ENCODE measurements around the gene PRKAG2. TPM values are rescaled to one million over a fixed set of nuclear protein-coding genes. Genes with fewer than 3 reads are reported as not detected.

PRKAG2 gene
- total RNA-seq, 1 donor from 2014 or later, result 20.8 TPM

DNA sequence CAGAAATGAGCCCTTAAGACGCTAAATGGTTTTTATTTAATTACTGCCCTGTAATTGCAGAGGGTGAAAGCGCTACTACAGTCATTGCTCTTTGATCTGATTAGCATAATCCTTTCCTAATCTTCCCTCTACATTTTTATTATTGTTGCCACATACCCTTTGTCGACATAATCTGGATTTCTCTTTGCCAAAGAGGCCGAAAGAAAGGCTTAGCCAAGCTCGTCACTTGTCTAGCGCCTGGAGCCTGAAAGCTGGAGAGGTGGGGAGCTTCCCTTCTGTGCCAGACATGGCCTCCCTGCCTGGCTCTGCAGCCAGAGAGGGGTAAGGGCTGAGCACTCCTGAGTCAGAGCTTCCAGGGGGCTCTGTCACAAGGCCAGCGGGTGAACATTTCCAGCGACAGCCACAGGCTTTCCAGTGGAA, 145.9 kb downstream of the PRKAG2 start:
- TF ChIP-seq, protein P1, sequence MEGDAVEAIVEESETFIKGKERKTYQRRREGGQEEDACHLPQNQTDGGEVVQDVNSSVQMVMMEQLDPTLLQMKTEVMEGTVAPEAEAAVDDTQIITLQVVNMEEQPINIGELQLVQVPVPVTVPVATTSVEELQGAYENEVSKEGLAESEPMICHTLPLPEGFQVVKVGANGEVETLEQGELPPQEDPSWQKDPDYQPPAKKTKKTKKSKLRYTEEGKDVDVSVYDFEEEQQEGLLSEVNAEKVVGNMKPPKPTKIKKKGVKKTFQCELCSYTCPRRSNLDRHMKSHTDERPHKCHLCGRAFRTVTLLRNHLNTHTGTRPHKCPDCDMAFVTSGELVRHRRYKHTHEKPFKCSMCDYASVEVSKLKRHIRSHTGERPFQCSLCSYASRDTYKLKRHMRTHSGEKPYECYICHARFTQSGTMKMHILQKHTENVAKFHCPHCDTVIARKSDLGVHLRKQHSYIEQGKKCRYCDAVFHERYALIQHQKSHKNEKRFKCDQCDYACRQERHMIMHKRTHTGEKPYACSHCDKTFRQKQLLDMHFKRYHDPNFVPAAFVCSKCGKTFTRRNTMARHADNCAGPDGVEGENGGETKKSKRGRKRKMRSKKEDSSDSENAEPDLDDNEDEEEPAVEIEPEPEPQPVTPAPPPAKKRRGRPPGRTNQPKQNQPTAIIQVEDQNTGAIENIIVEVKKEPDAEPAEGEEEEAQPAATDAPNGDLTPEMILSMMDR (conservative IDR thresholded peaks at IDR 0.05; ENCODE audit: low read depth, low read length), result no peak
- H3K4me3 ChIP-seq (ENCODE audit: low read depth, low read length), result no peak overlapping the region
- DNase-seq (ENCODE audit: low read depth), result no peak

DNA sequence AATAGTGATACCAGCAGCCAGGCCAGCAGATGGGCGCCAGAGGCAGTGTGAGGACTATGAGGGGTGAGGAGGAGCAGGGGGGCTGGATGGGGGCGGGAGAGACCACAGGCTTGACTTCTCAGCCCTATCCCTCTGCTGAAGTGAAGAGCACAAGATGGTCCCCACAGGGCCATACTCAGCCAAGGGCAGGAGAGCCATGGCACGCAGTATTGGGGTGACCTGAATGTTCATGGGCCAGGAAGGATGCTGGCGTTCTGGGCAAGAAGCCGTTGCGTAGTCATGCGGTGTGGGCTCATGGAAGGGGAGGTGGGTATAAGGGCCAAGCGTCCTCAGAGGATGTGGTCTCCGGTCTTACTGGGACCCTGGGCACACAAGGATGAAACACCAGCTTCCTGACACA, 146.3 kb downstream of the PRKAG2 start:
- TF ChIP-seq, protein P1 (conservative IDR thresholded peaks at IDR 0.05; ENCODE audit: low read depth, low read length), result no peak
- no peak for DNase-seq (ENCODE audit: low read depth)
- no peak overlapping the region for H3K4me3 ChIP-seq (ENCODE audit: low read depth, low read length)

DNA sequence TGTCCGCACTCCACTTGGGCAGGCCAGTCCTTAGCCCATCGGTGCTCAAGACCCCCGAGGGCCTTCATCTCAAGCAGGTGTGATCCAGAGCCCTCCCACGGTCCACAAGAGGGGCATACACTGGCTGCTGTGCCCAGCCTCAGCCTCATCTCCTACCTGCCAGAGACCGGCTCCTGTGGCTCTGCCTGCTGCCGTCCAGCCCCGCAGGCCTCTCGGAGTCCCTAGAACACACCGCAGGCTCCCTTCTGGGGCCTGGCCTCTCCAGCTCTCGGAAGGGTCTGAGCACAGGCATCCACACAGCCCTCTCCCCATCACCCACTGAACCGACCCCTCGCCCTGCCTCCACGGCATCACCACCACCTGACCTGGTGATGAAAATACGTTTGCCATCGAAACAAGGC, 147.4 kb downstream of the PRKAG2 start:
- DNase-seq (ENCODE audit: low read depth), result no peak
- no peak overlapping the region for H3K4me3 ChIP-seq (ENCODE audit: low read depth, low read length)
- TF ChIP-seq, protein P1 (conservative IDR thresholded peaks at IDR 0.05; ENCODE audit: low read depth, low read length), result no peak

DNA sequence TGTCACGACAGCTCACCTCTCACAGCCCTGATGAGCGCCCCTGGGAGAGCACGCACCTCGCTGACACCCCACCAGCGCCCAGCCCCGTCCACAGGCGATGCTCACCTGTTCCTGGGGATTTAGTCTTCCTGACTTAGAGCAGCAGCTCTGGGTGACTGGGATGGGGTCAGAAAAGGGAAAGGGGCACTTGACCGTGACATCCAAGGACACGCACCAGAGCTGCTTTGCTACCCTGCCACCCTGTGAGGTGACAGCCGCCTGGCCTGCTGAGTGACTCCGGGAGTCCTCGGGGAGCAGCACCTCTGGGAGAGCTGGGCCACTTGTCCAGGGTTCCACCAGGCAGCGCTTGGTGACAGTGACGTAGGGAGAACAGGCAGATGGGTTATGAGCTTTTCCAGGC, 148.2 kb downstream of the PRKAG2 start:
- no peak overlapping the region for H3K4me3 ChIP-seq (ENCODE audit: low read depth, low read length)
- DNase-seq (ENCODE audit: low read depth), result no peak
- TF ChIP-seq, protein P1 (conservative IDR thresholded peaks at IDR 0.05; ENCODE audit: low read depth, low read length), result no peak

DNA sequence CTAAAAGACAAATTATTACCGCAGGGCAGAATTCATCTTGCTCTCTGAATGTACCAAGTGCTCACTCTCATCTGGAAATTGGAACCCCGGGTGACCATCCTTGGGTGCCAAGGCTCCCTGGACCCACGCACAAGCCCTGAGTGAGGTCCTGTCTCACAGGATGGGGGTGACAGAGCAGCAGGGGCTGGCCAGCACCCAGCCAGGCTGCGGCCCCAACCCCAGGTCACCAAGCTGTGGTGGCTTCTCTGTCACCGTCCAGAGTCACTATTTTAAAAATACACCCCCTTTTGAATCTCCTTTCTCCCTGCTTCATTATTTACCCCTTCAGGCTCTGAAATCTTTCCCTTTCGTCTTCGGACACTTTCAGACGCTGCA, 148.6 kb downstream of the PRKAG2 start:
- no peak overlapping the region for H3K4me3 ChIP-seq (ENCODE audit: low read depth, low read length)
- TF ChIP-seq, protein P1 (conservative IDR thresholded peaks at IDR 0.05; ENCODE audit: low read depth, low read length), result no peak
- no peak for DNase-seq (ENCODE audit: low read depth)

DNA sequence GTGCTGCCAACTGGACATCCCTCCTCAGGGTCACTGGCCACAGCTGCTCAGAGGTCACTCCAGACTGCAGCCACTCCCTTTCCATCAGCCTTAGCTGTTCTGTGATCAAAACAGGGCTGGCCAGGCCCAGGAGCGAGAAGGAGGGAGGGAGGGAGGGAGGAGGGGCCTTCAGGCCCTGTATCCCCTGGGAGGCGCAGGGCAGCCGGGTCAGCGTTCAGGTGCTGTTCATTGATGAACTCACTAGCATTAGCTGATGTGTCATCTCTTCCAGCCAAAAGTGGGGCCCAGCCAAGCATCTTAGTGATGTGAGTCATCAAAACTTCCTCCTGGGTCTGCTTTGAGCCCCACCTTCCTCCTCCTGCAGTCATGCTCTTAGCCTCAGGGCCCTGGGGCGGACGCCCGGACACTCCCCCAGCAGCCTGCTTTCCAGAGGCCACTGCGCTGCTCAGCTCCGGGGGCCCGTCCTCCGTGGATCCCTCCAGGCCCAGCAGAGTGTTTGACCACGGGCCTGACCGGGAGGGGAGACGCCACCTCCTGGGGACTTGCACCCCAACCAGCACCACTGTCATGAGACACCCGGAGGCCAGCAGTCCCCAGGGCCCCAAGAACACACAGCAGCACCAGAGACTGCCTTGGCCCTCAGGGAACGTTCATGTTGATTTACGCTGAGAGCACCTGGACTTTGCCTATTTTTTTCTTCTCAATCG, 149.2 kb downstream of the PRKAG2 start:
- peak; percentile 85 for DNase-seq (ENCODE audit: low read depth)
- H3K4me3 ChIP-seq (ENCODE audit: low read depth, low read length), result no peak overlapping the region
- TF ChIP-seq, protein P1 (conservative IDR thresholded peaks at IDR 0.05; ENCODE audit: low read depth, low read length), result no peak

Data from epithelial cell of proximal tubule (primary cell).